GM18909 (cell line): ENCODE measurements around the gene B3GNT9.
A peak's percentile ranks its signal among the peaks of the same experiment; 100 is the strongest.
"Not testable (repeated sequence)": the region's sequence is repeated elsewhere in the genome, so short reads cannot be mapped to it uniquely, and the experiment has no call there.

Experiments used
- ATAC-seq: cut with Tn5 transposase; IDR thresholded peaks from one replicate; pipeline ENCODE4 v1.9.1; 2021; ENCODE audit warnings: mild to moderate bottlenecking; ENCODE audit not compliant: unreplicated experiment, poor library complexity

Gene B3GNT9

DNA sequence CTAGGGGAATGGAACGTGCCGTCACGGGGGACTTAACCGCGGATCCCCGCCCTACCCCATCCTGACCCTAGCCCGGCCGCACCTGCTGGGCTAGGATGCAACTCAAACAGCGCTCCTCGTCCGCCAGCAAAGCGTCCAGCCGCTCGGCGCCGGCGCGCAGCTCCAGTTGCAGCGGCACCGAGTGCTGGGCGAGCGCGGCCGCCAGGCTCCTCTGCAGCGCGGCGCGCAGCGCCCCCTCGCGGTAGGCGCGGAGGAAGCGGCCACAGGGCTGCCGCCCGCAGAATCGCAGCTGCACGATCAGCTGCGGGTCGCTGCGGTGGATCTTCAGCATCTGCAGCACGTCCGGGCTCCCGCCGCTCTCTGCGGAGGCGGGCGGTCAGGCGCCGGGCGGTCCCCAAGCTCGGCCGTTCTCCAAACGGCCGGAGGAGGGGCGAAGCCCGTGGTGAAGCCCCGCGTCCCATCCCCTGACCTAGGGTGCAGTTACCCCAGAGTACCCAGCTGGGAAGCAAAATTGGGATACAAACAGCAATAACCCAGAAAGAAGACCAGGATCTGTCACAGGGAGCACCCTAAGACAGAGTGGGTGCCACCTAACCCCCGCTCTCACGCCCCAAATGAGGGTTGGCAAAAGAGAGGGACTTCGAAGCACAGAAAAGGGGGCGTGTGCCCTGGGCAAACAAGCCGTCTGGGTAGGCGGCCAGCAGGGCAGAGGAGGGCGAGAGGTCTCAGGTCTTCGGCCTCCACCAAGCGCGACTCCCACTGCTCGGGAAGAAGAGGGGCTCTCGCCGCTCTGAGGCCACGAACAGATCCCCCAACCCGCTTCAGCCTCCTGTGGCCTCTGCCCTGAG is 4.7 kb upstream of the B3GNT9 start:
- no peak for ATAC-seq

- ATAC-seq: no peak
These were observed 3.9 kb upstream of the B3GNT9 start for GRCh38 chr16:67154578-67155294.

GRCh38 chr16:67151431-67152097 is 766 bp upstream of the B3GNT9 start:
- no peak for ATAC-seq

GRCh38 chr16:67150047-67150832 is 558 bp downstream of the B3GNT9 start:
- ATAC-seq: peak; percentile 35

DNA sequence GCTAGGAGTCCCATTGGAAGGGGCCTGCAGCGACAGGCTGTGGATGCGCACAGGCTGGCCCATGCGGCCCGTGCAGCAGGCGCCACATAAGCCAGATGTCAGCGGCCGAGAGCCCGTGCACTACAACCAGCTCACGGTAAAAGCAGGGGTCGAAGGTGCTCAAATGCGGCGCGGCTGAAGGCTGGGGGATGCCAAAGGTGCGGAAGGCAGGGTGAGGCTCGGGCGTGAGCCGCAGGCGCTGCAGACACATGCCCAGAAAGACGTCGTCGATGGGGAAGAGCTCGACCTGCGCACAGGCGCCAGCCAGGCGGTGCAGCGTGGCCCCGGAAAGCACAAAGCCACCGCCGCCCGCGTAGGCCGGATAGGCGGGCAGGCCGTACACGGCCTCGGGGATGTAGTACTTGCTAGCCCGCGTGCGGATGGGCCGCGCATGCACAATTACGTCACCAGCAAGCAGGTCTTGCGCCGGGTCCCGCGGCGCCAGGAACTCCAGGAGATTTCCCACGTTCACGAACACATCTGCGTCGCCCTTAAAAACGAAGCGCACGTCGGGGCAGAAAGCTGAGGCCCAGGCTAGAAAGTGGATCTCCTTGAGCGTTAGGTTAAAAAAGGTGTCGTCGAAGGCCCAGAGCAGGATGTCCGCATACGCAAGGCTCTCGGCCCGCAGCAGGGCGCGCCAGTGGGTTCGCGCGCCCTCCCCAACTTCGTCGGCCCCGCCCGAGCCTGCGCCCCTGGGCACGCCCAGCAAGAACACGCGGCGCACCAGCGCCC is 1.3 kb downstream of the B3GNT9 start:
- no peak for ATAC-seq

DNA sequence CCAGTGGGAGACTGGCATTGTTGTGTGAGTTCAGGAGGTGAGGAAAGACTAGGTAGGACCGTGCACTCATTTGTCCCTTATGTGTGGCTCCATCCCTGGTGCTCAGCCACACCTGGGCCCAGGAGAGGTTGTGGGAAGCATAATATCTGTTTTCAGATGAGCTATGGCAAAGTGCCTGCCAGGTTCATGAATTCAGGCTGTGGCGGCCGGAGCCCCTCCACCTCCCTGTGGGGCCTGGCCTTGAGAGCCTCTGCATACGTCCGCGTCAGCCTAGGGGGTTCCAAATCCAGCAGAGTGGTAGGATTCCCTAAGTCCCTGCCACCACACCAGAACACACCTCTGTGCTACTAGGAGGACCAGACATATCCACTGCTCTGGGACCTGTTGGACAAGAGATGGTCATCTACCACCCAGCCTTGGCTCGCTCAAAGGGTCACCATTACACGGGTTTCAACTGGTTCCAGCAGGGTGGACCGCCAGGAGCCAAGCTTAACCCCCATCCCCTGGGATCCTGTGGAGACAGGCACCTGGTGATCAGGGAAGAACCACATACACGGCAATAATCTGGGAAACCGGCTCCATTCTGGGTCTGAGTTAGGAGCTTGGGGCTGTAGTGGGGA is 2.0 kb downstream of the B3GNT9 start:
- ATAC-seq: no peak

DNA sequence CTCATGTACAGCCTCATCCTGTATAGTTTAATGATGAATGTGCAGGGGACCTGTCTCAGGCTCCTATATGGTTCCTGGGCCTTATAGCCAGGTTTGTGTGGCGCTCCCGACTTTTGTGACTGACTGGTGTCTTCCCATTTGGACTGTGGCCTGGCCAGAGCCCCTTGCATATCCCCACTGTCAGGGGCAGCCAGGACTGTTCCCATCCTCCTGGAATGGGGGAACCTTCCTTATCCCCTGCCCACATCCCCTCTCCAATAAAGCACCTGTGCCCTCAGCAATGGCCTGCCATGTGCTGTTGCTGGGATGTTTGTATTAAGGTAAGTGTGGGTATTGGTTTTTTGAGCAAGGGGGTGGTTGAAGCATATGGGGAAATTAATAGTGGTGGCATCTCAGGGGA is 2.6 kb downstream of the B3GNT9 start:
- ATAC-seq: no peak

DNA sequence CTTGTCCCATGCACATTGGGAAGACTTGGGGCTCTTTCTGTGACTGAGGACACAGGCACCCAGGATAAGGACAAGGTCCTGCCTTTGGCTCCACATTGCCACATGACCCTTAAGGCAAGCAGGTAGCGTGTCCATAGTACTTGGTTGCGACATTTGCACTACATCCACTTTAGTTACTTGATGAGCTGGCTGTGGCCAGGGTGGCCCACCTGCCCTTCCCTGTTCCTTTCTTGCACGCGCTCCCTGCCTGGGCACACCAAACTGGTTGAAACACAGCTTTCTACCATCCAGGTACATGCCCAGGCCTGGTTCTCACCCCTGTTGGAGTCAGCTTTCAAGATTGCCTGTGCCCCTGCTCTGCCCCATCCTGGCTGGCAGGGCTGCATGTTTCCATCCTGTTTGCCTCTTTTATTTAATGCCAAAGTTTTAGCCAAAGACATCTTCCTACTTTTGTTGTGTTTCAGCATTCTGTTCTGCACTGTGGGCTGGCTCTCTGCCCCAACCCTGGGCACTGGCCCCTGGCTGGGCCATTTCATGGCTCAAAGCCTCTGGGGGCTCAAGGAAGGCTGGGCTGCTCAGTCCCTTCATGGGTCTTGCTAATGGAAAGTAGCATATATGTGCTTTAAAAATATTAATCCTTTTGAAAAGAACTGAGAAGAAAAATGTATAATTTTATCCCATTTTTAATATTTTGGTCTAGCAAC is 3.2 kb downstream of the B3GNT9 start:
- no peak for ATAC-seq

DNA sequence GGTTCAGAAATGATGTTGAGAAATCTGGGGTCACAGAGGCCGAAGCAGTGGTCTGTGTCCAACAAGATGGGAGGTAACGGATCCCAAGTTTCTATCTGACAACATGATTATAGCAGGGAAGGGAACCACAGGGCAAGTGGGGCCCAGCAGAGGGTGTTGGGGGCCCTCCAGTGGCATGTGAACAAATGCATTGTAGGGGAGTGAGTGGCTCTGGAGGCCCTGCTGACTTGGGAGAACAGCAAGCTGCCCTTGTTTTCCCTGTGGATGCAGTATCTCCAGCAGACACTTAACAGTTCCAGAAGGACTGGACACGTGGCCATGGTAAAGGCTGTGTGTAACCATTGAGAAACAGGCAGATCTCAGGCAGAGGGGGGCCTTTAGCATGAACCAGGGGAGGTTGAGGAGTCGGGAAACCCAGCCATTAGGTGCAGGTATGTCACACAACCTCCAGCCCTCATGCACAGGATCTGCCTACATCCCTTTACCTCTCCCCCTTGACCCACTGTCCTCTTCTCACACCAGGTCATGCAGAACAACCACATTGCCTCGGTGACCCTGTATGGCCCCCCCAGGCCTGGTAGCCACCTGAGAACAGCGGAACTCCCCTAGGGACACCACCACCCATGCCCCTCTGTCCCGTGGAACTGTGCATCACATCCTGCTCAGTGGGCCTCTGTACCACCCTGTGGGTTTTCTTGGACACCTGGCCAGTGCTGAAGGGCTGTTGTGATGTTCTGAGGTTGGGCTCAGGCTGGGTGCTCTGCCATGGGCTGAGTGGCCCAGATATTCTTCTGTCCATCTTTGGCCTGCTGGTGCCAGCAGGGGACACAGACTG is 4.1 kb downstream of the B3GNT9 start:
- ATAC-seq: no peak

DNA sequence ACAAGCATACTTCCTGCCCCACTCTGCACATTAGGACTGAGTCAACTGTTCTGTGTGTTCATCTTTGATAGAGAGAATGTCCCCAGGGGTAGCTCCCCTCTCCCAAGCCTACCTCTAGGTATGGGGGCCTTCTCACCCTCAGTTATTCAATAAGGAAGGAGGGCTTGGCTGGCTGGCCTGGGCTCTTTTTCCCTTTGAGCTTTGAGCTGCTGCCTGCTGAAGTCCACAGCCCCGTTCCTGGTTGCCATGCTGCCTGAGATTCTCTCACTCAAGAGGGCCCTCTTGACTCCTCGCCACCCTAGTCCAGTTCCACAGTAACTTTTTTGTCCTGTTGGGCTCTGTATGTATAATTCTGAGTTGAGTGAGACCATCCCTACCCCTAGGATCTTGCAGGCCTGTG is 5.1 kb downstream of the B3GNT9 start:
- ATAC-seq: no peak

GRCh38 chr16:67144943-67145342 is 5.9 kb downstream of the B3GNT9 start:
- no peak for ATAC-seq

- ATAC-seq: no peak
These were observed 8.5 kb downstream of the B3GNT9 start for GRCh38 chr16:67142342-67142741.

- no peak for ATAC-seq
These were observed 9.4 kb downstream of the B3GNT9 start for GRCh38 chr16:67141391-67141790.

GRCh38 chr16:67137605-67138004 is 13.2 kb downstream of the B3GNT9 start:
- no peak for ATAC-seq

DNA sequence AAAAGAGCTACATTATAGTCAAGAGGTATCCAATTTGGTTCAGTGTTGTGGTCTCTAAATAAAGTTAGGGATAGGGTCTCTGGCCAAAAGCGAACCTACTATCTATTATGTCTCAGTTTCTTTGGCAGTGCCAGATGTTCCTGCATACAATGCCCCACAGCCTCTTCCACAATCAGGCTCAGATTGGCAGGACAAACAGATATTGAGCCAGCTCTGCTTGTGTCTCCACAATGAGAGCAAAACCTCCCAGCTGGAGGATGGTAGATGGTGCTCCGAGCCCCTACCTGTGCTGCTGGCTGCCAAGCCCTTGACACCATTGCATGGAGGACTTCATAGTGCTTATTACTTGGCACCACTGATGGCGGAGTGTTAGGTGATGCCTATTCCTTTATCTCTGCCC is 21.4 kb downstream of the B3GNT9 start:
- no peak for ATAC-seq

GRCh38 chr16:67128887-67129286 is 21.9 kb downstream of the B3GNT9 start:
- ATAC-seq: no peak

DNA sequence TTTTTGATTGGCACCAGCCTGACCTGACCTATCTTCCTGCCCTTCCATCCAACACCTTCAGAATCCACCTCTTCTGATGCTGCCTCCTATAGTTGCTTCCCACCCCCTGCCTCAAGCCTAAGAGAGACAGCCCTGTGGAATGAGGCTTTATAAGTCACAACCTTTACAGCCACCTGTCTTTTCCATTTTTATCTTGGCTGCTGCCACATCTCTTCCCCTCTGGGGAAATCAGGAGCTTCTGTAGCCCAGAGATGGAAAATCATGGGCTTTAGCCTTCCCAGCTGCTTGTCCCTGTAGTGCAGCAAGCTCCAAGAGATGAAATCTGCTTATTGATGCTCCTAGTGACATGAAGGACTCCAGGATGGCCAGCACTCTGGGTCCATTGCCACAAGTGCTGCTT is 22.4 kb downstream of the B3GNT9 start:
- no peak for ATAC-seq

DNA sequence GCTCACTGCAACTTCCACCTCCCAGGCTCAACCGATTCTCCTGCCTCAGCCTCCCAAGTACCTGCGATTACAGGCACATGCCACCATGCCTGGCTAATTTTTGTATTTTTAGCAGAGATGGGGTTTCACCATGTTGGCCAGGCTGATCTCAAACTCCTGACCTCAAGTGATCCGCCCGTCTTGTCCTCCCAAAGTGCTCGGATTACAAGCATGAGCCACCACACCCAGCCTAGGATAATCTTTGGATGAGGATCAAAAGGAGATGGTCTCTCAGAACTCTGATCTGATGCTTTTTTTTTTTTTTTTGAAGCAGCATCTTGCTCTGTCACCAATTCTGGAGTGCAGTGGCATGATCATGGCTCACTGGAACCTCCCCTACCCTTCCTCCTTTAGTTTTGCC is 28.0 kb downstream of the B3GNT9 start:
- not testable (repeated sequence) for ATAC-seq
